Astrocyte (in vitro differentiated cells and primary cell): ENCODE results near the gene PRSS23. TPM values are rescaled to one million over a fixed set of nuclear protein-coding genes. Genes with fewer than 3 reads are reported as not detected.

Experiments
- DNase-seq: peaks from one replicate; pipeline ENCODE4 v3.0.0-alpha.2; 2010; ENCODE audit warnings: low read depth
- FAIRE-seq: peaks from 2 replicates; lab custom pipeline; 2011; peaks lifted over from hg19 to GRCh38; lab: Jason Lieb, UNC
- H2AFZ ChIP-seq: 2 replicates; pipeline ENCODE4 v1.6.0; 2012; ENCODE audit warnings: low read depth, low read length, inconsistent platforms
- H3K27ac ChIP-seq: 2 replicates; pipeline ENCODE4 v1.5.1; 2011; ENCODE audit warnings: low read depth, low read length, inconsistent platforms
- H3K27me3 ChIP-seq: 2 replicates; pipeline ENCODE4 v1.6.0; 2011; ENCODE audit warnings: low read length, inconsistent platforms; ENCODE audit not compliant: insufficient read depth
- H3K36me3 ChIP-seq: 2 replicates; pipeline ENCODE4 v1.5.1; 2011; ENCODE audit warnings: low read length, inconsistent platforms; ENCODE audit not compliant: insufficient read depth
- H3K4me1 ChIP-seq: 2 replicates; pipeline ENCODE4 v1.5.1; 2011; ENCODE audit warnings: low read length, inconsistent platforms; ENCODE audit not compliant: insufficient read depth
- H3K4me2 ChIP-seq: 2 replicates; pipeline ENCODE4 v1.6.0; 2012; ENCODE audit warnings: low read length, inconsistent platforms
- H3K4me3 ChIP-seq: 2 replicates; pipeline ENCODE4 v1.5.1; 2011; ENCODE audit warnings: low read depth, mild to moderate bottlenecking, low read length, inconsistent platforms; ENCODE audit not compliant: insufficient read depth
- H3K79me2 ChIP-seq: 2 replicates; pipeline ENCODE4 v1.6.0; 2012; ENCODE audit warnings: mild to moderate bottlenecking, low read length, inconsistent platforms; ENCODE audit not compliant: insufficient read depth
- H3K9ac ChIP-seq: 2 replicates; pipeline ENCODE4 v1.6.0; 2012; ENCODE audit warnings: mild to moderate bottlenecking, low read length, inconsistent platforms
- H3K9me3 ChIP-seq: 2 replicates; pipeline ENCODE4 v1.5.1; 2012; ENCODE audit warnings: low read depth, mild to moderate bottlenecking, low read length, inconsistent platforms; ENCODE audit not compliant: insufficient read depth
- H4K20me1 ChIP-seq: 2 replicates; pipeline ENCODE4 v1.6.0; 2012; ENCODE audit warnings: low read length, inconsistent platforms; ENCODE audit not compliant: insufficient read depth
- H3K27ac Mint-ChIP-seq: one replicate; pipeline ENCODE4 v1.8.0; 2021; ENCODE audit warnings: mild to moderate bottlenecking, mixed read lengths; ENCODE audit not compliant: unreplicated experiment
- H3K27me3 Mint-ChIP-seq: one replicate; pipeline ENCODE4 v1.8.0; 2021; ENCODE audit warnings: low read depth, mixed read lengths; ENCODE audit not compliant: unreplicated experiment
- H3K36me3 Mint-ChIP-seq: one replicate; pipeline ENCODE4 v1.8.0; 2021; ENCODE audit warnings: low read depth, mixed read lengths; ENCODE audit not compliant: unreplicated experiment
- H3K4me1 Mint-ChIP-seq: one replicate; pipeline ENCODE4 v1.8.0; 2021; ENCODE audit warnings: low read depth, mixed read lengths; ENCODE audit not compliant: unreplicated experiment
- H3K4me3 Mint-ChIP-seq: one replicate; pipeline ENCODE4 v1.8.0; 2021; ENCODE audit warnings: mild to moderate bottlenecking, moderate library complexity, mixed read lengths; ENCODE audit not compliant: unreplicated experiment
- H3K9me3 Mint-ChIP-seq: one replicate; pipeline ENCODE4 v1.8.0; 2021; ENCODE audit warnings: mild to moderate bottlenecking, mixed read lengths; ENCODE audit not compliant: unreplicated experiment
- EZH2 ChIP-seq: IDR thresholded peaks from 2 replicates; pipeline ENCODE4 v1.6.1; 2012; ENCODE audit warnings: mild to moderate bottlenecking, low read length, inconsistent platforms; ENCODE audit not compliant: insufficient read depth
- total RNA-seq: library from RNA; stranded (reverse); gene quantifications from 2 replicates; pipeline ENCODE4 v1.2.1, GENCODE V29; 2021
- TF ChIP-seq, protein P1 (sequence below): IDR thresholded peaks from 2 replicates; pipeline ENCODE4 v1.5.1; 2011; ENCODE audit warnings: low read depth, mild to moderate bottlenecking, inconsistent platforms, low read length, moderate library complexity; ENCODE audit not compliant: insufficient read depth

The PRSS23 gene
- total RNA-seq, 1 donor from 2014 or later: 717 TPM

DNA sequence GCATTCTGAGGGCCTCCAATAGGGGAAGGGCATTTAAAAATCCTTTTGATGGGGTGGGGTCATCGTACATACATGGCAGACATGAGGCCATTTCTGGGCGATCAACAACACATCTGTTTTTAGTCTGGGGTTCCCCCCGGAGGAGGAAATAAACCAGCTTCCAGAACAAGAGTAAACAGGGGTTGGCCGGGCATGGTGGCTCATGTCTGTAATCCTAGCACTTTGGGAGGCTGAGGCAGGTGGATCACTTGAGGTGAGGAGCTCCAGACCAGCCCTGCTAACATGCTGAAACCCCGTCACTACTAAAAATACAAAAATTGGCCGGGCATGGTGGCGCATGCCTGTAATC lies 12.0 kb downstream of the PRSS23 start:
- Histone ChIP-seq H3K9ac (no peak overlapping the region), H3K4me3 (no peak overlapping the region), H3K27me3 (no peaks in the 10 kb centered on the region), H3K79me2 (peaks cover 66% of the 10 kb centered on the region), H3K27ac (peak overlapping the region; percentile 50), H3K4me1 (peaks cover 42% of the 10 kb centered on the region), H3K4me2 (peak overlapping the region; percentile 6), H2AFZ (no peak overlapping the region), H3K36me3 (peaks cover 24% of the 10 kb centered on the region), H3K9me3 (no peaks in the 10 kb centered on the region), H4K20me1 (peaks cover 18% of the 10 kb centered on the region)
- peak overlapping the region; percentile 87 for H3K27ac Mint-ChIP-seq
- peaks cover 13% of the 10 kb centered on the region for H3K36me3 Mint-ChIP-seq
- no peak for TF ChIP-seq EZH2
- TF ChIP-seq, protein P1, sequence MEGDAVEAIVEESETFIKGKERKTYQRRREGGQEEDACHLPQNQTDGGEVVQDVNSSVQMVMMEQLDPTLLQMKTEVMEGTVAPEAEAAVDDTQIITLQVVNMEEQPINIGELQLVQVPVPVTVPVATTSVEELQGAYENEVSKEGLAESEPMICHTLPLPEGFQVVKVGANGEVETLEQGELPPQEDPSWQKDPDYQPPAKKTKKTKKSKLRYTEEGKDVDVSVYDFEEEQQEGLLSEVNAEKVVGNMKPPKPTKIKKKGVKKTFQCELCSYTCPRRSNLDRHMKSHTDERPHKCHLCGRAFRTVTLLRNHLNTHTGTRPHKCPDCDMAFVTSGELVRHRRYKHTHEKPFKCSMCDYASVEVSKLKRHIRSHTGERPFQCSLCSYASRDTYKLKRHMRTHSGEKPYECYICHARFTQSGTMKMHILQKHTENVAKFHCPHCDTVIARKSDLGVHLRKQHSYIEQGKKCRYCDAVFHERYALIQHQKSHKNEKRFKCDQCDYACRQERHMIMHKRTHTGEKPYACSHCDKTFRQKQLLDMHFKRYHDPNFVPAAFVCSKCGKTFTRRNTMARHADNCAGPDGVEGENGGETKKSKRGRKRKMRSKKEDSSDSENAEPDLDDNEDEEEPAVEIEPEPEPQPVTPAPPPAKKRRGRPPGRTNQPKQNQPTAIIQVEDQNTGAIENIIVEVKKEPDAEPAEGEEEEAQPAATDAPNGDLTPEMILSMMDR: no peak
- no peaks in the 10 kb centered on the region for H3K9me3 Mint-ChIP-seq
- no peaks in the 10 kb centered on the region for H3K27me3 Mint-ChIP-seq
- DNase-seq: no peak
- peaks cover 86% of the 10 kb centered on the region for H3K4me1 Mint-ChIP-seq
- no peak overlapping the region for H3K4me3 Mint-ChIP-seq
- no peak for FAIRE-seq

DNA sequence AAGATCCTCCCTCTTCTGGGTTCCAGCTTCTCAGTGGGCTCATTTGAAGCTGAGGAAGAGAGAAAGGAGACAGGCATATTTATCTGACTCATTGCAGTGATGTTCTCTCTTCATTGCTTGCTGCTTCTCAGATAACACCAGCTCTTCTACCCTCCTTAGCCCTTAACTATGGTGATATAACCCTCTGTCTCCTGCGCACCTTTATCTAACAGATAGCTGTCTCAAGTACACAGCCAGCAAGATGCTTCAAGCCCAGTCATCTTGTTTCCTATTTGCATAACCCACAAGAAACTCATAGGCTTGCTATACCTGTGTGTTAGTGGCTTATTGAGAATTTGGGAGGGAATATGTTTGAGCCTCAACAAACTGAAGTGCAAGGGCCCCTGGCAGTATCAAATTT lies 12.6 kb downstream of the PRSS23 start:
- Histone ChIP-seq H3K9me3 (no peaks in the 10 kb centered on the region), H3K36me3 (peaks cover 24% of the 10 kb centered on the region), H4K20me1 (peaks cover 13% of the 10 kb centered on the region), H3K27ac (no peak overlapping the region), H3K27me3 (no peaks in the 10 kb centered on the region), H3K79me2 (peaks cover 59% of the 10 kb centered on the region), H3K4me1 (peaks cover 48% of the 10 kb centered on the region), H3K9ac (no peak overlapping the region), H3K4me3 (no peak overlapping the region), H2AFZ (no peak overlapping the region), H3K4me2 (no peak overlapping the region)
- TF ChIP-seq, protein P1: no peak
- no peak for TF ChIP-seq EZH2
- DNase-seq (no peak), FAIRE-seq (no peak)
- Mint-ChIP-seq H3K27me3 (no peaks in the 10 kb centered on the region), H3K27ac (peak overlapping the region; percentile 55), H3K9me3 (no peaks in the 10 kb centered on the region), H3K4me1 (peaks cover 85% of the 10 kb centered on the region), H3K4me3 (no peak overlapping the region), H3K36me3 (peaks cover 11% of the 10 kb centered on the region)

DNA sequence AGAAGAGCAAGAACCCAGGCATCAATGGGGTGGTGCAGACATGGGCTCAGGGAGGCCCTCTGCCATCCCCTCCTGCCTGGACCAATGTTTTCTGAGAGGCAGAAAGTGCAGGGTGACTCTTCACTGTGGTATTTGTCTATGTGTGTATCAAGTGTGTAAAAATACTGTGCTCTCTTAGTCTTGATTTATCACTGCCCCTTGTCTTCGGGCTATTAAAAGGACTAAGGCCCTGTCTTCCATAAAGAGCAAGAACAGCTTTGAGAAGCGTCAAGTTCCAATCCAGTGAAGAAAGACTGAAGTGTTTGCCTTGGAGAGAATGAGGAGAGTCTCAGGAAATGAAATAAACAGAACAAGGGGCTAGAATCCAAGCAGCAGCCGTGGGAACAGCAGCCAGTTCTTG lies 14.4 kb downstream of the PRSS23 start:
- Histone ChIP-seq H4K20me1 (no peaks in the 10 kb centered on the region), H3K27ac (peak overlapping the region; percentile 68), H2AFZ (no peak overlapping the region), H3K9ac (peak overlapping the region; percentile 12), H3K9me3 (no peaks in the 10 kb centered on the region), H3K4me3 (no peak overlapping the region), H3K27me3 (no peaks in the 10 kb centered on the region), H3K79me2 (peaks cover 46% of the 10 kb centered on the region), H3K4me2 (peak overlapping the region; percentile 36), H3K36me3 (peaks cover 10% of the 10 kb centered on the region), H3K4me1 (peaks cover 56% of the 10 kb centered on the region)
- no peak overlapping the region for H3K4me3 Mint-ChIP-seq
- H3K27me3 Mint-ChIP-seq: no peaks in the 10 kb centered on the region
- peaks cover 90% of the 10 kb centered on the region for H3K4me1 Mint-ChIP-seq
- DNase-seq: peak; percentile 64
- H3K9me3 Mint-ChIP-seq: no peaks in the 10 kb centered on the region
- TF ChIP-seq, protein P1: no peak
- no peak for TF ChIP-seq EZH2
- peaks cover 5% of the 10 kb centered on the region for H3K36me3 Mint-ChIP-seq
- no peak for FAIRE-seq
- peak overlapping the region; percentile 51 for H3K27ac Mint-ChIP-seq
